C4-2B (cell line): ENCODE results near the gene CBLN3.

ENCODE experiments used
- CTCF ChIP-seq: fragments of 450-650 bp; conservative IDR thresholded peaks from 2 replicates; pipeline ENCODE4 v1.5.1; 2017; ENCODE audit warnings: mild to moderate bottlenecking
- ZFX ChIP-seq: fragments of 450-650 bp; IDR thresholded peaks from 2 replicates; pipeline ENCODE4 v1.6.1; 2017

- TF ChIP-seq CTCF: no peak
- peak; percentile 95 for TF ChIP-seq ZFX
Measured at GRCh38 chr14:24429395-24430142, at the start of gene CBLN3, which contains the start of gene KHNYN.
